H1 (cell line): ENCODE results near the gene CCS. TPM values are rescaled to one million over a fixed set of nuclear protein-coding genes. Genes with fewer than 3 reads are reported as not detected.

Experiments
- CTCF ChIA-PET: fragments of 300-600 bp; sonication (Branson Sonifier 250); formaldehyde crosslinking; loops from one replicate; lab custom pipeline; 2021; ENCODE audit not compliant: partially characterized antibody; lab: Charles Lee
- POLR2A ChIA-PET: fragments of 300-600 bp; sonication (Branson Sonifier 250); formaldehyde crosslinking; loops from one replicate; lab custom pipeline; 2021; ENCODE audit warnings: inconsistent platforms; ENCODE audit not compliant: partially characterized antibody; lab: Charles Lee
- DNase-seq, 2 experiments: peaks; one replicate each; pipeline versions ENCODE4 v3.0.0 to v3.0.0-alpha.2; 2010 to 2022; ENCODE audit warnings: low spot score in 2 of 2, low read depth in 1 of 2, mixed read lengths in 1 of 2
- FAIRE-seq: peaks from 2 replicates; lab custom pipeline; 2011; peaks lifted over from hg19 to GRCh38; lab: Jason Lieb, UNC
- H2AFZ ChIP-seq: 2 replicates; pipeline ENCODE4 v1.8.1; 2012; ENCODE audit warnings: low read length, inconsistent platforms
- H2AK5ac ChIP-seq: 2 replicates; pipeline ENCODE4 v1.6.1; 2013; ENCODE audit warnings: low read depth, low read length
- H2BK120ac ChIP-seq: replicated peaks from 2 replicates; pipeline ENCODE3; 2013; ENCODE audit warnings: low read depth, low read length, inconsistent platforms
- H2BK12ac ChIP-seq: 2 replicates; pipeline ENCODE4 v1.6.1; 2013; ENCODE audit warnings: low read depth, low read length
- H2BK15ac ChIP-seq: 2 replicates; pipeline ENCODE4 v1.6.1; 2013; ENCODE audit warnings: low read length
- H2BK20ac ChIP-seq: 2 replicates; pipeline ENCODE4 v1.6.1; 2013; ENCODE audit warnings: low read length
- H2BK5ac ChIP-seq: 2 replicates; pipeline ENCODE4 v1.6.1; 2013; ENCODE audit warnings: low read depth, low read length
- H3K14ac ChIP-seq: 2 replicates; pipeline ENCODE4 v1.6.1; 2013; ENCODE audit warnings: inconsistent platforms; ENCODE audit not compliant: insufficient read length
- H3K18ac ChIP-seq: 2 replicates; pipeline ENCODE4 v1.6.1; 2013; ENCODE audit warnings: low read length; ENCODE audit errors: extremely low read depth
- H3K23ac ChIP-seq: 2 replicates; pipeline ENCODE4 v1.6.1; 2013; ENCODE audit warnings: inconsistent platforms; ENCODE audit not compliant: insufficient read length
- H3K23me2 ChIP-seq: 2 replicates; pipeline ENCODE4 v1.6.1; 2013; ENCODE audit warnings: low read depth, low read length
- H3K27ac ChIP-seq: 2 replicates; pipeline ENCODE4 v1.6.1; 2011; ENCODE audit warnings: low read depth, low read length, inconsistent platforms
- H3K27me3 ChIP-seq, 4 experiments: replicated peaks in 1 of 4; 1 replicate in 1 of 4; 2 replicates in 3 of 4; pipeline versions ENCODE4 v1.6.1 to v1.8.1; 2011 to 2013; ENCODE audit warnings: low read length in 3 of 4, mild to moderate bottlenecking in 3 of 4, inconsistent platforms in 2 of 4, mixed read lengths in 2 of 4, moderate library complexity in 1 of 4; ENCODE audit not compliant: control insufficient read depth in 3 of 4, insufficient read depth in 3 of 4; ENCODE audit errors: extremely low read depth in 1 of 4
- H3K36me3 ChIP-seq, 4 experiments: 2 replicates each; pipeline versions ENCODE4 v1.6.1 to v1.8.1; 2011 to 2013; ENCODE audit warnings: mild to moderate bottlenecking in 4 of 4, low read length in 3 of 4, moderate library complexity in 2 of 4, control low read depth in 1 of 4, inconsistent platforms in 1 of 4; ENCODE audit not compliant: insufficient read depth in 4 of 4, control insufficient read depth in 2 of 4
- H3K4ac ChIP-seq: replicated peaks from 2 replicates; pipeline ENCODE3; 2013; ENCODE audit warnings: low read length, low read depth, mixed read lengths, inconsistent platforms; ENCODE audit not compliant: insufficient read length
- H3K4me1 ChIP-seq, 4 experiments: replicated peaks in 1 of 4; 1 replicate in 1 of 4; 2 replicates in 3 of 4; pipeline versions ENCODE4 v1.6.1 to v1.8.1; 2011 to 2013; ENCODE audit warnings: low read length in 3 of 4, inconsistent platforms in 2 of 4, mixed read lengths in 1 of 4; ENCODE audit not compliant: insufficient read depth in 4 of 4, control insufficient read depth in 3 of 4
- H3K4me2 ChIP-seq, 2 experiments: 2 replicates each; pipeline versions ENCODE4 v1.6.1 to v1.8.1; 2011 to 2013; ENCODE audit warnings: low read depth in 2 of 2, low read length in 2 of 2, control low read depth in 1 of 2, inconsistent platforms in 1 of 2, mild to moderate bottlenecking in 1 of 2; ENCODE audit not compliant: insufficient read depth in 1 of 2
- H3K4me3 ChIP-seq, 4 experiments: fragments of 200-600, 300-600 bp in 1 of 4; sonication (generic), shearing (Covaris generic), sonication (Bioruptor Twin) in 1 of 4; 2 replicates each; pipeline versions ENCODE4 v1.5.1 to v1.8.1; 2011 to 2016; ENCODE audit warnings: low read length in 4 of 4, low read depth in 3 of 4, control low read depth in 2 of 4, inconsistent platforms in 2 of 4, mild to moderate bottlenecking in 2 of 4, mixed read lengths in 1 of 4, moderate library complexity in 1 of 4; ENCODE audit not compliant: insufficient read depth in 2 of 4; ENCODE audit errors: extremely low read depth in 1 of 4
- H3K56ac ChIP-seq: replicated peaks from 2 replicates; pipeline ENCODE3; 2013; ENCODE audit warnings: low read depth, mild to moderate bottlenecking, mixed read lengths, low read length, inconsistent platforms; ENCODE audit not compliant: insufficient read length
- H3K79me1 ChIP-seq: 2 replicates; pipeline ENCODE4 v1.6.1; 2013; ENCODE audit warnings: low read depth, low read length, control low read depth
- H3K79me2 ChIP-seq, 2 experiments: 2 replicates each; pipeline versions ENCODE4 v1.6.1 to v1.8.1; 2012 to 2013; ENCODE audit warnings: low read length in 2 of 2, mild to moderate bottlenecking in 2 of 2, inconsistent platforms in 1 of 2; ENCODE audit not compliant: insufficient read depth in 2 of 2, control insufficient read depth in 1 of 2
- H3K9ac ChIP-seq, 4 experiments: replicated peaks in 1 of 4; 1 replicate in 1 of 4; 2 replicates in 3 of 4; pipeline versions ENCODE4 v1.6.1 to v1.8.1; 2011 to 2013; ENCODE audit warnings: low read depth in 3 of 4, low read length in 3 of 4, control low read depth in 2 of 4, mild to moderate bottlenecking in 2 of 4, moderate library complexity in 2 of 4, inconsistent platforms in 1 of 4; ENCODE audit errors: extremely low read depth in 1 of 4
- H3K9me3 ChIP-seq, 2 experiments: 2 replicates each; pipeline versions ENCODE4 v1.6.1 to v1.8.1; 2012 to 2013; ENCODE audit warnings: mild to moderate bottlenecking in 2 of 2, moderate library complexity in 2 of 2, control low read depth in 1 of 2, inconsistent platforms in 1 of 2, low read depth in 1 of 2, low read length in 1 of 2, mixed read lengths in 1 of 2; ENCODE audit not compliant: insufficient read depth in 2 of 2
- H4K20me1 ChIP-seq, 2 experiments: replicated peaks in 1 of 2; 2 replicates each; pipeline versions ENCODE3 to v1.8.1; 2011 to 2013; ENCODE audit warnings: inconsistent platforms in 2 of 2, low read length in 2 of 2, mild to moderate bottlenecking in 1 of 2; ENCODE audit not compliant: insufficient read depth in 2 of 2, control insufficient read depth in 1 of 2
- H4K5ac ChIP-seq: 2 replicates; pipeline ENCODE4 v1.6.1; 2013; ENCODE audit warnings: low read length, low read depth, mixed read lengths, inconsistent platforms; ENCODE audit not compliant: insufficient read length
- H4K8ac ChIP-seq: 2 replicates; pipeline ENCODE4 v1.8.0; 2013; ENCODE audit warnings: mild to moderate bottlenecking, moderate library complexity, low read length, inconsistent platforms; ENCODE audit not compliant: insufficient read depth; ENCODE audit errors: extremely low read depth
- H4K91ac ChIP-seq: replicated peaks from 2 replicates; pipeline ENCODE3; 2013; ENCODE audit warnings: low read length, mixed read lengths, inconsistent platforms; ENCODE audit not compliant: insufficient read length
- CEBPB ChIP-seq: IDR thresholded peaks from 2 replicates; pipeline ENCODE4 v1.6.1; 2012; ENCODE audit warnings: low read depth, low read length
- EP300 ChIP-seq, 2 experiments: IDR thresholded peaks; 1 replicate in 1 of 2; 2 replicates in 1 of 2; pipeline ENCODE4 v1.6.1; 2011 to 2012; ENCODE audit warnings: low read depth in 2 of 2, low read length in 2 of 2, mild to moderate bottlenecking in 2 of 2, borderline replicate concordance in 1 of 2, inconsistent platforms in 1 of 2, moderate library complexity in 1 of 2
- EZH2 ChIP-seq: fragments of 200-600 bp; sonication (generic); IDR thresholded peaks from 2 replicates; pipeline ENCODE4 v1.7.1; 2012; ENCODE audit warnings: low read depth, mild to moderate bottlenecking, moderate library complexity, low read length, inconsistent platforms; ENCODE audit not compliant: severe bottlenecking
- JUN ChIP-seq: IDR thresholded peaks from 2 replicates; pipeline ENCODE4 v1.6.1; 2011; ENCODE audit warnings: low read depth, mild to moderate bottlenecking, improper control_type of control experiment, low read length
- KDM4A ChIP-seq: IDR thresholded peaks from one replicate; pipeline ENCODE4 v1.7.1; 2012; ENCODE audit warnings: low read depth, mild to moderate bottlenecking, moderate library complexity, low read length, inconsistent platforms; ENCODE audit not compliant: severe bottlenecking
- MAFK ChIP-seq: IDR thresholded peaks from 2 replicates; pipeline ENCODE4 v1.6.1; 2012; ENCODE audit warnings: low read depth, mild to moderate bottlenecking, improper control_type of control experiment, low read length
- NANOG ChIP-seq: IDR thresholded peaks from 2 replicates; pipeline ENCODE4 v1.6.1; 2011; ENCODE audit warnings: low read length, low read depth, mild to moderate bottlenecking, inconsistent platforms; ENCODE audit not compliant: insufficient read depth, poor library complexity, severe bottlenecking
- POLR2A ChIP-seq, 2 experiments: IDR thresholded peaks; 1 replicate in 1 of 2; 2 replicates in 1 of 2; pipeline ENCODE4 v1.6.1; 2011; ENCODE audit warnings: low read depth in 2 of 2, low read length in 2 of 2, mild to moderate bottlenecking in 2 of 2; ENCODE audit errors: control extremely low read depth in 1 of 2
- RFX5 ChIP-seq: IDR thresholded peaks from 2 replicates; pipeline ENCODE4 v1.6.1; 2011; ENCODE audit warnings: low read depth, low read length, improper control_type of control experiment, borderline replicate concordance
- RNF2 ChIP-seq: fragments of 200-900, 300-1000 bp; sonication (generic); IDR thresholded peaks from 2 replicates; pipeline ENCODE4 v1.7.1; 2016; ENCODE audit warnings: borderline replicate concordance, low read depth, mild to moderate bottlenecking, antibody characterized with exemption, low read length; ENCODE audit not compliant: poor library complexity, severe bottlenecking; ENCODE audit errors: missing control alignments
- TEAD4 ChIP-seq: IDR thresholded peaks from 2 replicates; pipeline ENCODE4 v1.6.1; 2012; ENCODE audit warnings: low read depth, low read length, inconsistent platforms, mixed read lengths
- WGBS, 2 experiments: shearing (Covaris generic) in 1 of 2; methylation state at CpG; one replicate each; pipeline versions ENCODE4 v1.1.6 to v1.1.7; 2013 to 2015; ENCODE audit warnings: low lambda C conversion rate in 2 of 2, mixed read lengths in 2 of 2, inconsistent platforms in 1 of 2, low coverage in 1 of 2, missing lambda C conversion rate in 1 of 2; ENCODE audit not compliant: insufficient replicate concordance in 2 of 2, insufficient coverage in 1 of 2, insufficient read length in 1 of 2; ENCODE audit errors: extremely low coverage in 1 of 2, missing lambda C conversion rate in 1 of 2; 5-methylcytosine and 5-hydroxymethylcytosine counted together
- polyA plus RNA-seq, 7 experiments: library from polyadenylated mRNA; depleted of rRNA in 3 of 7; stranded (reverse) in 5 of 7; unstranded in 2 of 7; fragments of >200 nt in 5 of 7; fragments of 200-250 nt in 2 of 7; gene quantifications; 1 replicate in 5 of 7; 2 replicates in 1 of 7; 4 replicates in 1 of 7; pipeline versions ENCODE4 v1.2.1 to v1.2.3, GENCODE V29; 2011 to 2013; ENCODE audit warnings: missing spikeins in 2 of 7, mixed read lengths in 2 of 7
- total RNA-seq: library from RNA; stranded (reverse); fragmentation: NEBNext Ultra II Directional; extraction: Animal tissue kit (Norgen Biotek cat#: 25700); gene quantifications from 2 replicates; pipeline ENCODE4 v1.2.1, GENCODE V29; 2021
- TF ChIP-seq, protein P1 (sequence below): IDR thresholded peaks from 2 replicates; pipeline ENCODE4 v1.6.1; 2012; ENCODE audit warnings: low read length, inconsistent platforms

CCS gene
- total and polyA plus RNA-seq, 2 of the 8 experiments (the other 6 are each of a cell fraction or from before 2014, with no cell fraction given): 37.1 to 37.7 TPM

- no peak overlapping the region for H3K14ac ChIP-seq
- H3K4me2 ChIP-seq: no peak overlapping the region
- H3K36me3 ChIP-seq: peaks cover 14 to 32% (median 22%) of the 10 kb centered on the region in 4 experiments; a peak in 6 of 8 replicates
- H2BK120ac ChIP-seq: no peak overlapping the region
- H3K27me3 ChIP-seq: no peaks in the 10 kb centered on the region
- no peak overlapping the region for H3K4ac ChIP-seq
- 97% methylated on average over 5 of the region's 5 CpGs; no CpG with 5 or more reads in 1 of the 2 experiments for WGBS, 2 experiments
- no peak overlapping the region for H3K56ac ChIP-seq
- no peak overlapping the region for H3K23ac ChIP-seq
- no peak overlapping the region for H3K27ac ChIP-seq
- FAIRE-seq: no peak
- no peak overlapping the region for H2BK15ac ChIP-seq
- peaks cover 0 to 2% (median 0%) of the 10 kb centered on the region in 4 experiments; a peak in 1 of 7 replicates for H3K4me1 ChIP-seq
- H3K18ac ChIP-seq: no peak overlapping the region
- H3K9ac ChIP-seq: no peak overlapping the region
- no peak overlapping the region for H4K5ac ChIP-seq
- no peak overlapping the region for H2AFZ ChIP-seq
- H4K8ac ChIP-seq: no peak overlapping the region
- H4K20me1 ChIP-seq: peaks cover 0 to 5% of the 10 kb centered on the region in 2 experiments
- H2BK20ac ChIP-seq: no peak overlapping the region
- H2BK5ac ChIP-seq: no peak overlapping the region
- no peaks in the 10 kb centered on the region for H3K23me2 ChIP-seq
- H4K91ac ChIP-seq: no peak overlapping the region
- no peak overlapping the region for H3K4me3 ChIP-seq
- no peak overlapping the region for H2AK5ac ChIP-seq
- no peak for DNase-seq
- no peak overlapping the region for H2BK12ac ChIP-seq
- ChIA-PET CTCF (no interaction called here), POLR2A (interaction anchor here (1.2 to 3.6 kb wide), 5 partner anchors 8 to 63 kb away, joined by 4 to 15 read pairs (median 6); partner anchors contain the start of genes ACTN3 and ZDHHC24)
- no peaks in the 10 kb centered on the region for H3K79me1 ChIP-seq
- no peaks in the 10 kb centered on the region for H3K79me2 ChIP-seq
- H3K9me3 ChIP-seq: no peaks in the 10 kb centered on the region
- TF ChIP-seq CEBPB (no peak), RFX5 (no peak), KDM4A (no peak), NANOG (no peak), RNF2 (no peak), EZH2 (no peak), POLR2A (IDR thresholded peaks at IDR 0.05; ENCODE audit: control extremely low read depth in 1 of 2, low read depth in 2 of 2, low read length in 2 of 2) (no peak), MAFK (no peak), EP300 (IDR thresholded peaks at IDR 0.05; ENCODE audit: borderline replicate concordance in 1 of 2, low read depth in 2 of 2, low read length in 2 of 2) (no peak), JUN (no peak), TEAD4 (no peak)
- TF ChIP-seq, protein P1, sequence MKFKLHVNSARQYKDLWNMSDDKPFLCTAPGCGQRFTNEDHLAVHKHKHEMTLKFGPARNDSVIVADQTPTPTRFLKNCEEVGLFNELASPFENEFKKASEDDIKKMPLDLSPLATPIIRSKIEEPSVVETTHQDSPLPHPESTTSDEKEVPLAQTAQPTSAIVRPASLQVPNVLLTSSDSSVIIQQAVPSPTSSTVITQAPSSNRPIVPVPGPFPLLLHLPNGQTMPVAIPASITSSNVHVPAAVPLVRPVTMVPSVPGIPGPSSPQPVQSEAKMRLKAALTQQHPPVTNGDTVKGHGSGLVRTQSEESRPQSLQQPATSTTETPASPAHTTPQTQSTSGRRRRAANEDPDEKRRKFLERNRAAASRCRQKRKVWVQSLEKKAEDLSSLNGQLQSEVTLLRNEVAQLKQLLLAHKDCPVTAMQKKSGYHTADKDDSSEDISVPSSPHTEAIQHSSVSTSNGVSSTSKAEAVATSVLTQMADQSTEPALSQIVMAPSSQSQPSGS: no peak
These were observed 38.4 kb upstream of the CCS start for GRCh38 chr11:66554602-66555001.
